Nephron progenitor cell (in vitro differentiated cells): ENCODE results near the gene CHADL.
A peak's percentile ranks its signal among the peaks of the same experiment; 100 is the strongest.

Source experiments
- DNase-seq: peaks from one replicate; pipeline ENCODE4 v3.0.0; 2021
- H3K27ac Mint-ChIP-seq: 2 replicates; pipeline ENCODE4 v1.8.0; 2021; ENCODE audit warnings: mild to moderate bottlenecking, moderate library complexity, mixed read lengths
- H3K27me3 Mint-ChIP-seq: 2 replicates; pipeline ENCODE4 v1.8.0; 2021; ENCODE audit warnings: mild to moderate bottlenecking, low read depth, mixed read lengths; ENCODE audit not compliant: poor library complexity
- H3K36me3 Mint-ChIP-seq: 2 replicates; pipeline ENCODE4 v1.8.0; 2021; ENCODE audit warnings: low read depth, mixed read lengths
- H3K4me1 Mint-ChIP-seq: 2 replicates; pipeline ENCODE4 v1.8.0; 2021; ENCODE audit warnings: mixed read lengths
- H3K4me3 Mint-ChIP-seq: 2 replicates; pipeline ENCODE4 v1.8.0; 2021; ENCODE audit warnings: mild to moderate bottlenecking, moderate library complexity, mixed read lengths
- H3K9me3 Mint-ChIP-seq: 2 replicates; pipeline ENCODE4 v1.8.0; 2021; ENCODE audit warnings: mild to moderate bottlenecking, moderate library complexity, mixed read lengths
- CTCF ChIP-seq: fragments of 200-600 bp; sonication (generic); IDR thresholded peaks from 2 replicates; pipeline ENCODE4 v1.5.0; 2021; ENCODE audit warnings: antibody characterized with exemption

CHADL gene

GRCh38 chr22:41204992-41205900 is 35.5 kb downstream of the CHADL start, which contains the start of gene L3MBTL2:
Gene L3MBTL2, plus strand, starts transcription at chr22:41205312. Its CDS starts 51 bp downstream, at chr22:41205363.
- no peak for TF ChIP-seq CTCF
- peaks cover 18% of the 10 kb centered on the region for H3K36me3 Mint-ChIP-seq
- peak within 1 kb of the TSS; percentile 93 for H3K4me3 Mint-ChIP-seq
- H3K27ac Mint-ChIP-seq = peak within 1 kb of the TSS; percentile 95
- H3K9me3 Mint-ChIP-seq = no peaks in the 10 kb centered on the region
- H3K4me1 Mint-ChIP-seq = peaks cover 17% of the 10 kb centered on the region
- peak; percentile 98 for DNase-seq
- peaks cover 42% of the 10 kb centered on the region for H3K27me3 Mint-ChIP-seq

- Mint-ChIP-seq H3K4me1 (peaks cover 17% of the 10 kb centered on the region), H3K27ac (peak overlapping the region; percentile 66), H3K36me3 (peaks cover 9% of the 10 kb centered on the region), H3K9me3 (no peaks in the 10 kb centered on the region), H3K27me3 (peaks cover 53% of the 10 kb centered on the region), H3K4me3 (peak overlapping the region; percentile 52)
- no peak for TF ChIP-seq CTCF
- DNase-seq = no peak
Measured at GRCh38 chr22:41204066-41204465, 36.7 kb downstream of the CHADL start.

GRCh38 chr22:41203118-41203517 is 37.6 kb downstream of the CHADL start:
- no peak for DNase-seq
- peaks cover 5% of the 10 kb centered on the region for H3K36me3 Mint-ChIP-seq
- H3K4me3 Mint-ChIP-seq = no peak overlapping the region
- no peak overlapping the region for H3K27ac Mint-ChIP-seq
- H3K9me3 Mint-ChIP-seq = no peaks in the 10 kb centered on the region
- peaks cover 21% of the 10 kb centered on the region for H3K4me1 Mint-ChIP-seq
- no peak for TF ChIP-seq CTCF
- peaks cover 63% of the 10 kb centered on the region for H3K27me3 Mint-ChIP-seq

GRCh38 chr22:41201141-41201540 is 39.6 kb downstream of the CHADL start:
- no peaks in the 10 kb centered on the region for H3K36me3 Mint-ChIP-seq
- no peak overlapping the region for H3K27ac Mint-ChIP-seq
- DNase-seq = no peak
- peaks cover 26% of the 10 kb centered on the region for H3K4me1 Mint-ChIP-seq
- H3K4me3 Mint-ChIP-seq = no peak overlapping the region
- TF ChIP-seq CTCF = no peak
- H3K9me3 Mint-ChIP-seq = no peaks in the 10 kb centered on the region
- peaks cover 82% of the 10 kb centered on the region for H3K27me3 Mint-ChIP-seq

DNA sequence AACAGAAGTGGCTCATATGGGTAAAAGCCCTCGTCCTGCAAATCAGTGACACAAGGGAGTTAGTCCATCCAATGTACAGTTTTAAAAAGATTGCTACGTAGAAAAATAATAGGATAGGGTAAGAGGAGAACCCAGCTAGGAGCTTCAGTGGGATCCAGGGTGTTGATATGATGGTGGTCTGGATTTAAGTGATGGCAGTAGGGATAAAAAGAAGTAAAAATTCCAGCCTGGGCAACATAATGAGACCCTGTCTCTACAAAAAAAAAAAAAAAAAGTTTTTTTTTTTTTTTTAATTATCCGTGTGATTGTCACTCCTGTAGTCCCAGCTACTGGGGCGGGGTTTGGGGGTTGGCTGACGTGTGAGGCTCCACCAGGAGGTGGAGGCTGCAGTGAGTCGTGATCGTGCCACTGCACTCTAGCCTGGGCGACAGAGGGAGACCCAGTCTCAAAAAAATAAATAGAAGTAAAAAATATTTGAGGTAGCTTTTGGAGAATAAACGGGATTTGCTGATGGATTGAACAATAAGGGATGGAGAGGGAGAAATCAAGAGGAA is 42.6 kb downstream of the CHADL start:
- Mint-ChIP-seq H3K4me1 (peaks cover 10% of the 10 kb centered on the region), H3K36me3 (no peaks in the 10 kb centered on the region), H3K9me3 (no peaks in the 10 kb centered on the region), H3K27ac (no peak overlapping the region), H3K27me3 (peaks cover 90% of the 10 kb centered on the region), H3K4me3 (peak overlapping the region; percentile 83)
- DNase-seq = peak; percentile 34
- no peak for TF ChIP-seq CTCF
